H1 (cell line): ENCODE measurements around the gene IMPDH1. TPM values are rescaled to one million over a fixed set of nuclear protein-coding genes. Genes with fewer than 3 reads are reported as not detected.

ENCODE experiments used
- CTCF ChIA-PET: fragments of 300-600 bp; sonication (Branson Sonifier 250); formaldehyde crosslinking; loops from one replicate; lab custom pipeline; 2021; ENCODE audit not compliant: partially characterized antibody; lab: Charles Lee
- POLR2A ChIA-PET: fragments of 300-600 bp; sonication (Branson Sonifier 250); formaldehyde crosslinking; loops from one replicate; lab custom pipeline; 2021; ENCODE audit warnings: inconsistent platforms; ENCODE audit not compliant: partially characterized antibody; lab: Charles Lee
- DNase-seq, 2 experiments: peaks; one replicate each; pipeline versions ENCODE4 v3.0.0 to v3.0.0-alpha.2; 2010 to 2022; ENCODE audit warnings: low spot score in 2 of 2, low read depth in 1 of 2, mixed read lengths in 1 of 2
- FAIRE-seq: peaks from 2 replicates; lab custom pipeline; 2011; peaks lifted over from hg19 to GRCh38; lab: Jason Lieb, UNC
- H2AFZ ChIP-seq: 2 replicates; pipeline ENCODE4 v1.8.1; 2012; ENCODE audit warnings: low read length, inconsistent platforms
- H2AK5ac ChIP-seq: 2 replicates; pipeline ENCODE4 v1.6.1; 2013; ENCODE audit warnings: low read depth, low read length
- H2BK120ac ChIP-seq: replicated peaks from 2 replicates; pipeline ENCODE3; 2013; ENCODE audit warnings: low read depth, low read length, inconsistent platforms
- H2BK12ac ChIP-seq: 2 replicates; pipeline ENCODE4 v1.6.1; 2013; ENCODE audit warnings: low read depth, low read length
- H2BK15ac ChIP-seq: 2 replicates; pipeline ENCODE4 v1.6.1; 2013; ENCODE audit warnings: low read length
- H2BK20ac ChIP-seq: 2 replicates; pipeline ENCODE4 v1.6.1; 2013; ENCODE audit warnings: low read length
- H2BK5ac ChIP-seq: 2 replicates; pipeline ENCODE4 v1.6.1; 2013; ENCODE audit warnings: low read depth, low read length
- H3K14ac ChIP-seq: 2 replicates; pipeline ENCODE4 v1.6.1; 2013; ENCODE audit warnings: inconsistent platforms; ENCODE audit not compliant: insufficient read length
- H3K18ac ChIP-seq: 2 replicates; pipeline ENCODE4 v1.6.1; 2013; ENCODE audit warnings: low read length; ENCODE audit errors: extremely low read depth
- H3K23ac ChIP-seq: 2 replicates; pipeline ENCODE4 v1.6.1; 2013; ENCODE audit warnings: inconsistent platforms; ENCODE audit not compliant: insufficient read length
- H3K23me2 ChIP-seq: 2 replicates; pipeline ENCODE4 v1.6.1; 2013; ENCODE audit warnings: low read depth, low read length
- H3K27ac ChIP-seq: 2 replicates; pipeline ENCODE4 v1.6.1; 2011; ENCODE audit warnings: low read depth, low read length, inconsistent platforms
- H3K27me3 ChIP-seq, 4 experiments: replicated peaks in 1 of 4; 1 replicate in 1 of 4; 2 replicates in 3 of 4; pipeline versions ENCODE4 v1.6.1 to v1.8.1; 2011 to 2013; ENCODE audit warnings: low read length in 3 of 4, mild to moderate bottlenecking in 3 of 4, inconsistent platforms in 2 of 4, mixed read lengths in 2 of 4, moderate library complexity in 1 of 4; ENCODE audit not compliant: control insufficient read depth in 3 of 4, insufficient read depth in 3 of 4; ENCODE audit errors: extremely low read depth in 1 of 4
- H3K36me3 ChIP-seq, 4 experiments: 2 replicates each; pipeline versions ENCODE4 v1.6.1 to v1.8.1; 2011 to 2013; ENCODE audit warnings: mild to moderate bottlenecking in 4 of 4, low read length in 3 of 4, moderate library complexity in 2 of 4, control low read depth in 1 of 4, inconsistent platforms in 1 of 4; ENCODE audit not compliant: insufficient read depth in 4 of 4, control insufficient read depth in 2 of 4
- H3K4ac ChIP-seq: replicated peaks from 2 replicates; pipeline ENCODE3; 2013; ENCODE audit warnings: low read length, low read depth, mixed read lengths, inconsistent platforms; ENCODE audit not compliant: insufficient read length
- H3K4me1 ChIP-seq, 4 experiments: replicated peaks in 1 of 4; 1 replicate in 1 of 4; 2 replicates in 3 of 4; pipeline versions ENCODE4 v1.6.1 to v1.8.1; 2011 to 2013; ENCODE audit warnings: low read length in 3 of 4, inconsistent platforms in 2 of 4, mixed read lengths in 1 of 4; ENCODE audit not compliant: insufficient read depth in 4 of 4, control insufficient read depth in 3 of 4
- H3K4me2 ChIP-seq, 2 experiments: 2 replicates each; pipeline versions ENCODE4 v1.6.1 to v1.8.1; 2011 to 2013; ENCODE audit warnings: low read depth in 2 of 2, low read length in 2 of 2, control low read depth in 1 of 2, inconsistent platforms in 1 of 2, mild to moderate bottlenecking in 1 of 2; ENCODE audit not compliant: insufficient read depth in 1 of 2
- H3K4me3 ChIP-seq, 4 experiments: fragments of 200-600, 300-600 bp in 1 of 4; sonication (generic), shearing (Covaris generic), sonication (Bioruptor Twin) in 1 of 4; 2 replicates each; pipeline versions ENCODE4 v1.5.1 to v1.8.1; 2011 to 2016; ENCODE audit warnings: low read length in 4 of 4, low read depth in 3 of 4, control low read depth in 2 of 4, inconsistent platforms in 2 of 4, mild to moderate bottlenecking in 2 of 4, mixed read lengths in 1 of 4, moderate library complexity in 1 of 4; ENCODE audit not compliant: insufficient read depth in 2 of 4; ENCODE audit errors: extremely low read depth in 1 of 4
- H3K56ac ChIP-seq: replicated peaks from 2 replicates; pipeline ENCODE3; 2013; ENCODE audit warnings: low read depth, mild to moderate bottlenecking, mixed read lengths, low read length, inconsistent platforms; ENCODE audit not compliant: insufficient read length
- H3K79me1 ChIP-seq: 2 replicates; pipeline ENCODE4 v1.6.1; 2013; ENCODE audit warnings: low read depth, low read length, control low read depth
- H3K79me2 ChIP-seq, 2 experiments: 2 replicates each; pipeline versions ENCODE4 v1.6.1 to v1.8.1; 2012 to 2013; ENCODE audit warnings: low read length in 2 of 2, mild to moderate bottlenecking in 2 of 2, inconsistent platforms in 1 of 2; ENCODE audit not compliant: insufficient read depth in 2 of 2, control insufficient read depth in 1 of 2
- H3K9ac ChIP-seq, 4 experiments: replicated peaks in 1 of 4; 1 replicate in 1 of 4; 2 replicates in 3 of 4; pipeline versions ENCODE4 v1.6.1 to v1.8.1; 2011 to 2013; ENCODE audit warnings: low read depth in 3 of 4, low read length in 3 of 4, control low read depth in 2 of 4, mild to moderate bottlenecking in 2 of 4, moderate library complexity in 2 of 4, inconsistent platforms in 1 of 4; ENCODE audit errors: extremely low read depth in 1 of 4
- H3K9me3 ChIP-seq, 2 experiments: 2 replicates each; pipeline versions ENCODE4 v1.6.1 to v1.8.1; 2012 to 2013; ENCODE audit warnings: mild to moderate bottlenecking in 2 of 2, moderate library complexity in 2 of 2, control low read depth in 1 of 2, inconsistent platforms in 1 of 2, low read depth in 1 of 2, low read length in 1 of 2, mixed read lengths in 1 of 2; ENCODE audit not compliant: insufficient read depth in 2 of 2
- H4K20me1 ChIP-seq, 2 experiments: replicated peaks in 1 of 2; 2 replicates each; pipeline versions ENCODE3 to v1.8.1; 2011 to 2013; ENCODE audit warnings: inconsistent platforms in 2 of 2, low read length in 2 of 2, mild to moderate bottlenecking in 1 of 2; ENCODE audit not compliant: insufficient read depth in 2 of 2, control insufficient read depth in 1 of 2
- H4K5ac ChIP-seq: 2 replicates; pipeline ENCODE4 v1.6.1; 2013; ENCODE audit warnings: low read length, low read depth, mixed read lengths, inconsistent platforms; ENCODE audit not compliant: insufficient read length
- H4K8ac ChIP-seq: 2 replicates; pipeline ENCODE4 v1.8.0; 2013; ENCODE audit warnings: mild to moderate bottlenecking, moderate library complexity, low read length, inconsistent platforms; ENCODE audit not compliant: insufficient read depth; ENCODE audit errors: extremely low read depth
- H4K91ac ChIP-seq: replicated peaks from 2 replicates; pipeline ENCODE3; 2013; ENCODE audit warnings: low read length, mixed read lengths, inconsistent platforms; ENCODE audit not compliant: insufficient read length
- CBX5 ChIP-seq: fragments of 300-800, 300-1000 bp; sonication (generic); IDR thresholded peaks from 2 replicates; pipeline ENCODE4 v1.7.1; 2016; ENCODE audit warnings: antibody characterized with exemption, low read length, low read depth
- CTBP2 ChIP-seq: IDR thresholded peaks from 2 replicates; pipeline ENCODE4 v1.7.0; 2011; ENCODE audit warnings: borderline replicate concordance, mild to moderate bottlenecking, moderate library complexity, mixed read lengths, low read length; ENCODE audit not compliant: insufficient read depth, insufficient read length
- KDM4A ChIP-seq: IDR thresholded peaks from one replicate; pipeline ENCODE4 v1.7.1; 2012; ENCODE audit warnings: low read depth, mild to moderate bottlenecking, moderate library complexity, low read length, inconsistent platforms; ENCODE audit not compliant: severe bottlenecking
- MAX ChIP-seq: IDR thresholded peaks from 2 replicates; pipeline ENCODE4 v1.6.1; 2012; ENCODE audit warnings: inconsistent platforms
- POU5F1 ChIP-seq: IDR thresholded peaks from 2 replicates; pipeline ENCODE4 v1.6.1; 2011; ENCODE audit warnings: low read depth, mild to moderate bottlenecking, low read length, moderate library complexity
- RAD21 ChIP-seq, 2 experiments: IDR thresholded peaks in 1 of 2; conservative IDR thresholded peaks in 1 of 2; 2 replicates each; pipeline ENCODE4 v1.6.1; 2011; ENCODE audit warnings: low read depth in 2 of 2, low read length in 2 of 2, improper control_type of control experiment in 1 of 2, inconsistent platforms in 1 of 2, mild to moderate bottlenecking in 1 of 2, moderate library complexity in 1 of 2
- RBBP5 ChIP-seq: IDR thresholded peaks from 2 replicates; pipeline ENCODE4 v1.7.1; 2012; ENCODE audit warnings: low read depth, mild to moderate bottlenecking, inconsistent platforms, low read length, moderate library complexity, borderline replicate concordance
- SIN3A ChIP-seq, 2 experiments: IDR thresholded peaks in 1 of 2; conservative IDR thresholded peaks in 1 of 2; 2 replicates each; pipeline ENCODE4 v1.6.1; 2011 to 2012; ENCODE audit warnings: low read length in 2 of 2, improper control_type of control experiment in 1 of 2, low read depth in 1 of 2, mild to moderate bottlenecking in 1 of 2
- TCF12 ChIP-seq: IDR thresholded peaks from 2 replicates; pipeline ENCODE4 v1.6.1; 2011; ENCODE audit warnings: low read depth, mild to moderate bottlenecking, low read length
- WGBS, 2 experiments: shearing (Covaris generic) in 1 of 2; methylation state at CpG; one replicate each; pipeline versions ENCODE4 v1.1.6 to v1.1.7; 2013 to 2015; ENCODE audit warnings: low lambda C conversion rate in 2 of 2, mixed read lengths in 2 of 2, inconsistent platforms in 1 of 2, low coverage in 1 of 2, missing lambda C conversion rate in 1 of 2; ENCODE audit not compliant: insufficient replicate concordance in 2 of 2, insufficient coverage in 1 of 2, insufficient read length in 1 of 2; ENCODE audit errors: extremely low coverage in 1 of 2, missing lambda C conversion rate in 1 of 2; 5-methylcytosine and 5-hydroxymethylcytosine counted together
- polyA plus RNA-seq, 7 experiments: library from polyadenylated mRNA; depleted of rRNA in 3 of 7; stranded (reverse) in 5 of 7; unstranded in 2 of 7; fragments of >200 nt in 5 of 7; fragments of 200-250 nt in 2 of 7; gene quantifications; 1 replicate in 5 of 7; 2 replicates in 1 of 7; 4 replicates in 1 of 7; pipeline versions ENCODE4 v1.2.1 to v1.2.3, GENCODE V29; 2011 to 2013; ENCODE audit warnings: missing spikeins in 2 of 7, mixed read lengths in 2 of 7
- total RNA-seq: library from RNA; stranded (reverse); fragmentation: NEBNext Ultra II Directional; extraction: Animal tissue kit (Norgen Biotek cat#: 25700); gene quantifications from 2 replicates; pipeline ENCODE4 v1.2.1, GENCODE V29; 2021

Gene IMPDH1
- total and polyA plus RNA-seq, 2 of the 8 experiments (the other 6 are each of a cell fraction or from before 2014, with no cell fraction given) = 45.8 TPM

- Histone ChIP-seq H3K4ac (no peak overlapping the region), H2AK5ac (no peak overlapping the region), H3K4me2 (0 out of 4 replicates have a peak overlapping the region, but pooled peaks of 1 of the 2 experiments have one; percentile 2), H3K4me3 (no peak overlapping the region; a peak in 1 of 8 replicates), H4K20me1 (no peaks in the 10 kb centered on the region), H4K91ac (no peak overlapping the region), H3K27me3 (peaks cover 0 to 6% (median 0%) of the 10 kb centered on the region in 4 experiments; a peak in 2 of 7 replicates), H3K9me3 (no peaks in the 10 kb centered on the region), H3K23ac (no peak overlapping the region), H3K27ac (no peak overlapping the region), H3K56ac (no peak overlapping the region), H4K8ac (no peak overlapping the region), H2BK120ac (no peak overlapping the region), H2AFZ (0 out of 2 replicates have a peak overlapping the region, but pooled peaks have one; percentile 46), H3K79me1 (no peaks in the 10 kb centered on the region), H2BK5ac (no peak overlapping the region), H3K4me1 (peaks cover 0 to 13% (median 11%) of the 10 kb centered on the region in 4 experiments; a peak in 6 of 7 replicates), H3K14ac (no peak overlapping the region), H3K23me2 (no peaks in the 10 kb centered on the region; the same call in 1 of the 2 replicates), H3K9ac (no peak overlapping the region), H4K5ac (no peak overlapping the region), H3K18ac (no peak overlapping the region), H3K36me3 (no peaks in the 10 kb centered on the region), H3K79me2 (no peaks in the 10 kb centered on the region), H2BK12ac (peak overlapping the region; percentile 22; the same call in 1 of the 2 replicates), H2BK20ac (no peak overlapping the region; the same call in 1 of the 2 replicates), H2BK15ac (no peak overlapping the region)
- WGBS, 2 experiments = 31% methylated on average over 24 of the region's 24 CpGs; no CpG with 5 or more reads in 1 of the 2 experiments
- FAIRE-seq (no peak), DNase-seq (peak; percentile 78 to 96)
- CTCF ChIA-PET = interaction anchor here (0.7 to 19.2 kb wide), 18 partner anchors 8 to 88 kb away, joined by 3 to 345 read pairs (median 8); partner anchors contain the start of genes IMPDH1, METTL2B, PRRT4 and RBM28
- POLR2A ChIA-PET = interaction anchor here (0.8 to 2.1 kb wide), 6 partner anchors 10 to 44 kb away, joined by 3 to 11 read pairs (median 4); partner anchors contain the start of gene RBM28
- no peak for TF ChIP-seq TCF12
- TF ChIP-seq MAX = peak; percentile 11; the same call in 1 of the 2 replicates
- TF ChIP-seq CTBP2 = no peak
- no peak for TF ChIP-seq CBX5
- no peak for TF ChIP-seq RBBP5
- TF ChIP-seq POU5F1 = no peak
- TF ChIP-seq KDM4A = no peak
- peak in 1 of 2 experiments; percentile 87; a peak in 2 of 4 replicates for TF ChIP-seq SIN3A (conservative IDR thresholded peaks at IDR 0.05 in 1 of 2, IDR thresholded peaks at IDR 0.05 in 1 of 2; ENCODE audit: low read depth in 1 of 2, low read length in 2 of 2)
- peak; percentile 81 to 86 for TF ChIP-seq RAD21 (IDR thresholded peaks at IDR 0.05 in 1 of 2, conservative IDR thresholded peaks at IDR 0.05 in 1 of 2; ENCODE audit: low read depth in 2 of 2, low read length in 2 of 2)
Observed at GRCh38 chr7:128387216-128388144, 22.3 kb downstream of the IMPDH1 start.
